Right atrium auricular region (tissue), 2 donors: ENCODE results near the gene LMCD1. TPM values are rescaled to one million over a fixed set of nuclear protein-coding genes. Genes with fewer than 3 reads are reported as not detected.

ENCODE experiments used
- DNase-seq: peaks from one replicate; pipeline ENCODE4 v3.0.0-alpha.2; 2019; ENCODE audit warnings: low spot score
- H3K27ac ChIP-seq, 2 donors: fragments of 200-600 bp; sonication (generic); 1 replicate in 1 of 2; 2 replicates in 1 of 2; pipeline ENCODE4 v1.5.1; 2016 to 2019
- H3K27me3 ChIP-seq, 2 donors: fragments of 200-600 bp; sonication (generic); one replicate each; pipeline versions ENCODE4 v1.5.1 to v1.6.0; 2017 to 2019
- H3K36me3 ChIP-seq: fragments of 200-600 bp; sonication (generic); one replicate; pipeline ENCODE4 v1.5.1; 2016
- H3K4me1 ChIP-seq, 2 donors: fragments of 200-600 bp; sonication (generic); one replicate each; pipeline versions ENCODE4 v1.5.1 to v1.6.0; 2017 to 2019
- H3K4me3 ChIP-seq, 2 donors: fragments of 200-600 bp; sonication (generic); 1 replicate in 1 of 2; 2 replicates in 1 of 2; pipeline ENCODE4 v1.5.1; 2017 to 2019; ENCODE audit warnings: mild to moderate bottlenecking in 1 of 2, moderate library complexity in 1 of 2
- H3K9me3 ChIP-seq, 2 donors: fragments of 200-600 bp; sonication (generic); one replicate each; pipeline ENCODE4 v1.5.1; 2019
- total RNA-seq, 2 donors: library from RNA; depleted of rRNA; stranded (reverse); fragments of >200 nt; gene quantifications; one replicate each; pipeline ENCODE4 v1.1.0, GENCODE V29; 2016
- TF ChIP-seq, protein P1 (sequence below), 2 donors: fragments of 200-600 bp; sonication (generic); IDR thresholded peaks; one replicate each; pipeline ENCODE4 v1.5.1; 2019; ENCODE audit warnings: antibody characterized with exemption in 2 of 2

Gene LMCD1
- total RNA-seq, 2 donors from 2014 or later: 73.5 to 79.0 TPM

DNA sequence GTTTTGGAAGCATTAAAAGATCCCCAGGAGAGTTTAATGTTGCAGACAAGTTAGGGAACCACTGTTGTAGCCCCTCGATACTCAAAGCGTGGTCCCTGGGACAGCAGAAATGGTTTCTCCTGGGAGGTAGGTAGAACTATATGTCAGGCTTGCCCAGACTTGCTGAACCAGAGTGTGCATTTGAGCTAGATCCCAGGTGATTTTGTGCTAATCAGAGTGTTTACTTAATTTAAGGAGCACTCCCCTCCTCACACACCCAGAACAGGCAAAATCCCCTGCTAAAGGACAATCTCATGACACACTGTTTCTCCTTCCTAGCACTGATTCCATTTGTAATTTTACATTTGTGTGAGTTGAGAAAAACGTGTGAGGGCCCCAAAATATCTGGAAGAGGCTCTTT lies 24.3 kb downstream of the LMCD1 start:
- TF ChIP-seq, protein P1, sequence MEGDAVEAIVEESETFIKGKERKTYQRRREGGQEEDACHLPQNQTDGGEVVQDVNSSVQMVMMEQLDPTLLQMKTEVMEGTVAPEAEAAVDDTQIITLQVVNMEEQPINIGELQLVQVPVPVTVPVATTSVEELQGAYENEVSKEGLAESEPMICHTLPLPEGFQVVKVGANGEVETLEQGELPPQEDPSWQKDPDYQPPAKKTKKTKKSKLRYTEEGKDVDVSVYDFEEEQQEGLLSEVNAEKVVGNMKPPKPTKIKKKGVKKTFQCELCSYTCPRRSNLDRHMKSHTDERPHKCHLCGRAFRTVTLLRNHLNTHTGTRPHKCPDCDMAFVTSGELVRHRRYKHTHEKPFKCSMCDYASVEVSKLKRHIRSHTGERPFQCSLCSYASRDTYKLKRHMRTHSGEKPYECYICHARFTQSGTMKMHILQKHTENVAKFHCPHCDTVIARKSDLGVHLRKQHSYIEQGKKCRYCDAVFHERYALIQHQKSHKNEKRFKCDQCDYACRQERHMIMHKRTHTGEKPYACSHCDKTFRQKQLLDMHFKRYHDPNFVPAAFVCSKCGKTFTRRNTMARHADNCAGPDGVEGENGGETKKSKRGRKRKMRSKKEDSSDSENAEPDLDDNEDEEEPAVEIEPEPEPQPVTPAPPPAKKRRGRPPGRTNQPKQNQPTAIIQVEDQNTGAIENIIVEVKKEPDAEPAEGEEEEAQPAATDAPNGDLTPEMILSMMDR (IDR thresholded peaks at IDR 0.05): no peak
- Histone ChIP-seq H3K36me3 (peaks cover 13% of the 10 kb centered on the region), H3K4me1 (peaks cover 0 to 77% of the 10 kb centered on the region in 2 donors), H3K27me3 (no peaks in the 10 kb centered on the region), H3K4me3 (no peak overlapping the region), H3K27ac (no peak overlapping the region), H3K9me3 (no peaks in the 10 kb centered on the region)
- DNase-seq: no peak

DNA sequence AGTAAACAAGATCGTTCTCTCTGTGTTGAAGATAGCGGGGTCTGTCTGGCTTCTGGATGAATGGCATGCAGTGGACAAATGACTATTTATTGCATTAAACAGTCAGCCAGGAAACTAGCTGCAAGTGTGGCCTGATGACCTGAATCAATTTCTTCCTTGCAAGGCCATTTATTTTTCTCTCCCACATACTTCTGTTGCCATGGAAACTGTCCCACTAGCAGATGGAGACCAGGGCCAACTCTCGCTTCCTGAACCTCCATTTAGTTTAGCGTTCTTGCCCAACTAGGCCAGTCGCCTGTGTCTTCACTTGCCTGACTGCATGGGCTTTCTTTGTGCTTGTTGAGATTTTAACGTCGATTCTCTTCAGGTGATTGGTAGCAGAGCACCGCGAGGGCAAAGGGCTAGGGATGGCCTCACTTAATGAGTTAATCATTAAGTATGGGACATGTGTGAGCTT lies 27.6 kb downstream of the LMCD1 start:
- DNase-seq: no peak
- Histone ChIP-seq H3K27me3 (no peaks in the 10 kb centered on the region), H3K36me3 (peaks cover 14% of the 10 kb centered on the region), H3K27ac (peak overlapping the region; percentile 34 to 57), H3K4me3 (no peak overlapping the region), H3K9me3 (no peaks in the 10 kb centered on the region), H3K4me1 (peaks cover 0 to 89% of the 10 kb centered on the region in 2 donors)
- TF ChIP-seq, protein P1 (IDR thresholded peaks at IDR 0.05): no peak

DNA sequence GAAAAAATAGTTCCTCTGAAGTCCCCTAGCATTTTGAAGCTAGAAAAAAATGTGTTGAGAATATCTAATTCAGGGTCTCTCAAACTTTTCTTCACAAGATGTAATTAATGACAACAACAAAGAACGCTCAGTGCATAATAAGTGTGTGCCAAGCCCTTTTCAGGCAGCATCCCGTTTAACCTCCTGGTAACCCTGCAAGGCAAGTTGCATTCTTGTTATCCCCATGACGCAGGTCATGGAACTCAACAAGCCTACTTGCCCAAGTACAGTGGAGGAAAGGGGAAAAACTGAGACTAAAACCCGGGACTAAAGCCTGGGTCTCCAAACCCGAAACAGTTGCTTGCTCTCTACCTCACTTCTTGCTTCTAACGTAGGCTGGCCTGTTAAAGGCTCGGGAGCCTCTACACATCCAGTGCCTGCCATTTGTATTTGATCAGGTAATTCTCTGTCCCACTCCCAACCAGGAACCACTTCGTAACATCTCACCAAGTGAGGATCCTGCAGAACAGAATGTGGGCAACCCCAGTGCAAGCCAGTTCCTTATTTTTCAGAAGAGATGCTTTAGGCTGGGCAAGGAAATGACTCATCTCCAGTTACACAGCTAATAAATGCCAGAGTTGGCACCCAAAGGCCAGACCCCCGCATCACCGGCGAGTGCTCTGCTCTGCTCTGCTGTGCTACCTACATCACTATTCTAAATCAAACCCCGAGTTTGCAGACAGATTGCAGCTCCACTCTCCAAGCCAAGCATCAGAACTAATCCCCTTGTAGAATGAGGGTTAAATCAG lies 28.3 kb downstream of the LMCD1 start:
- TF ChIP-seq, protein P1 (IDR thresholded peaks at IDR 0.05): no peak
- no peak for DNase-seq
- Histone ChIP-seq H3K36me3 (peaks cover 14% of the 10 kb centered on the region), H3K4me1 (peaks cover 0 to 86% of the 10 kb centered on the region in 2 donors), H3K4me3 (no peak overlapping the region), H3K9me3 (no peaks in the 10 kb centered on the region), H3K27me3 (no peaks in the 10 kb centered on the region), H3K27ac (peak overlapping the region; percentile 34 to 57)

DNA sequence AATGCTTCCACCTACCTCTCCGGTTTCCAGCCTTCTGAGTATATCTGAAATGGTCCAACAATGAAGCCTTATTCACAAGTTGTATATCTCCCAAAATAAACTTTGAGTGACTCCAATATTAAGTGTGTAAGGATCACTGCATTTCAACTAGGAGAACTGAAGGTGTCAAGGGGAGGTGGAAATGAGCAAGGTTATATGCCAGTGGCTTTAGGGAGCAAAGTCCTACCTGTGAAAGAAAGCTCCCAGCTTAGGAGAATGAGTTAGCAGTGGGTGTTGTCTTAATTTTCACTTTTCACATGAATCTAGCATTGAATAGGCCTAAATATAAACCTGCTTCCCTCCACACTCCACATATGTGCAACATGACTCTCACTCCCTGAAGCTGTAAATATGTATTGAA lies 29.0 kb downstream of the LMCD1 start:
- no peak overlapping the region for H3K4me3 ChIP-seq
- H3K27me3 ChIP-seq: no peaks in the 10 kb centered on the region
- peak overlapping the region in 1 of 2 donors; percentile 1 for H3K27ac ChIP-seq
- DNase-seq: no peak
- H3K4me1 ChIP-seq: peaks cover 0 to 90% of the 10 kb centered on the region in 2 donors
- TF ChIP-seq, protein P1 (IDR thresholded peaks at IDR 0.05): no peak
- H3K9me3 ChIP-seq: no peaks in the 10 kb centered on the region
- H3K36me3 ChIP-seq: peaks cover 14% of the 10 kb centered on the region

DNA sequence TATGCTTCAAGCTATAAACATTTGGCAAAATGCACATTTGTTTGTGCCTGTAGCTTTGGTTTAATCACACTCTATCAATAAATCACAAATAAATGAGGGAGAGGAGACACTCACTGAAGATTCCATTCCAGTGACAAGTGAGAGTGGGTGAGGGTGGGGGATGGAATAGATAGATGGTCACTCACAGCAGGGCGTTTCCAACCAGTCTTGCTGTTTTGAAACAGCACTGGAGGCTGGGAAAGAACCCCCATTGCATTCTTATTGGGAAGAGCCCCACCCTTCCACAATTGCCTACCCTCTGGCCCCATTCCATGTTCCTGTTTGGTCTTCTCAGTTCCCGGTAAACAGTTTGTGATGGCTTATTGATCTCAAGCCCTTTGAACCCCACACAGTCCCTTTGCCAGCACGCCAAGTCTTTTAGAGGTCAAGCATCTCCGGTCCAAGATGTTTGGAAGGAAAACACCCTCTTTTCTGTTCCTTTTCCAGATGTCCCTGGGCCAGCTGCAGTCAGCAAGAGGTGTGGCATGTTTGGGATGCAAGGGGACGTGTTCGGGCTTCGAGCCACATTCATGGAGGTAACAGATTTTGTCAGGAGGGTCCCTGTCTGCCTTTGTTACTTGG lies 30.7 kb downstream of the LMCD1 start:
- peaks cover 0 to 83% of the 10 kb centered on the region in 2 donors for H3K4me1 ChIP-seq
- no peak overlapping the region for H3K4me3 ChIP-seq
- peaks cover 29% of the 10 kb centered on the region for H3K36me3 ChIP-seq
- H3K27me3 ChIP-seq: no peaks in the 10 kb centered on the region
- H3K27ac ChIP-seq: peak overlapping the region in 1 of 2 donors; percentile 48
- DNase-seq: no peak
- no peaks in the 10 kb centered on the region for H3K9me3 ChIP-seq
- TF ChIP-seq, protein P1 (IDR thresholded peaks at IDR 0.05): no peak
